GM12864 (cell line): ENCODE measurements around the gene CSNK1G1.

ENCODE experiments used
- DNase-seq: peaks from one replicate; pipeline ENCODE4 v3.0.0-alpha.2; 2011; ENCODE audit warnings: low read depth
- H3K4me3 ChIP-seq: 2 replicates; pipeline ENCODE4 v1.5.1; 2011; ENCODE audit warnings: mild to moderate bottlenecking, low read depth, low read length, control low read depth
- TF ChIP-seq, protein P1 (sequence below): IDR thresholded peaks from 2 replicates; pipeline ENCODE4 v1.5.1; 2011; ENCODE audit warnings: low read depth, mild to moderate bottlenecking, moderate library complexity, low read length, control low read depth, inconsistent platforms; ENCODE audit errors: missing control alignments

The CSNK1G1 gene

DNA sequence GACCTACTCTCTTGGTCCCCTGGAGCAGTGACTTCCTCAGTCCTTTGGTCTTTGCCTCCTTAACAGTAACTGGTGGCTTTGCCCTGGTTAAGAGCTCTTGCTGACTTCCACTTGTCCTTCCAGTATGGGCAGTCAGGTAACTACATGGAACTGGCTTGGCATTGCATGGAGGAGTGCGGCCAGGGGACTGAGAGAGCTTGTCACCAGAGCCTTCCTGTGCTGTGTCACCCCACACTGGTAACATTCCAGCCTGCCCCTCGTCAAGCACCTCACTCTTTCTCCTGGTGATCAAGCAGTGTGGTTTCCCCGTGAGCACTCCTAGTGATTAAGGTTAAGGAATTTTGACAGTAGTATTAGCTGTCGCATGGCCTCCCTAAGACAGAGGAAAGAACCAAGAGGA is 223.8 kb downstream of the CSNK1G1 start:
- TF ChIP-seq, protein P1, sequence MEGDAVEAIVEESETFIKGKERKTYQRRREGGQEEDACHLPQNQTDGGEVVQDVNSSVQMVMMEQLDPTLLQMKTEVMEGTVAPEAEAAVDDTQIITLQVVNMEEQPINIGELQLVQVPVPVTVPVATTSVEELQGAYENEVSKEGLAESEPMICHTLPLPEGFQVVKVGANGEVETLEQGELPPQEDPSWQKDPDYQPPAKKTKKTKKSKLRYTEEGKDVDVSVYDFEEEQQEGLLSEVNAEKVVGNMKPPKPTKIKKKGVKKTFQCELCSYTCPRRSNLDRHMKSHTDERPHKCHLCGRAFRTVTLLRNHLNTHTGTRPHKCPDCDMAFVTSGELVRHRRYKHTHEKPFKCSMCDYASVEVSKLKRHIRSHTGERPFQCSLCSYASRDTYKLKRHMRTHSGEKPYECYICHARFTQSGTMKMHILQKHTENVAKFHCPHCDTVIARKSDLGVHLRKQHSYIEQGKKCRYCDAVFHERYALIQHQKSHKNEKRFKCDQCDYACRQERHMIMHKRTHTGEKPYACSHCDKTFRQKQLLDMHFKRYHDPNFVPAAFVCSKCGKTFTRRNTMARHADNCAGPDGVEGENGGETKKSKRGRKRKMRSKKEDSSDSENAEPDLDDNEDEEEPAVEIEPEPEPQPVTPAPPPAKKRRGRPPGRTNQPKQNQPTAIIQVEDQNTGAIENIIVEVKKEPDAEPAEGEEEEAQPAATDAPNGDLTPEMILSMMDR = no peak
- no peak for DNase-seq
- no peak overlapping the region for H3K4me3 ChIP-seq

- H3K4me3 ChIP-seq = no peak overlapping the region
- TF ChIP-seq, protein P1 = no peak
- DNase-seq = no peak
Measured at GRCh38 chr15:64131547-64131946, 224.4 kb downstream of the CSNK1G1 start.

DNA sequence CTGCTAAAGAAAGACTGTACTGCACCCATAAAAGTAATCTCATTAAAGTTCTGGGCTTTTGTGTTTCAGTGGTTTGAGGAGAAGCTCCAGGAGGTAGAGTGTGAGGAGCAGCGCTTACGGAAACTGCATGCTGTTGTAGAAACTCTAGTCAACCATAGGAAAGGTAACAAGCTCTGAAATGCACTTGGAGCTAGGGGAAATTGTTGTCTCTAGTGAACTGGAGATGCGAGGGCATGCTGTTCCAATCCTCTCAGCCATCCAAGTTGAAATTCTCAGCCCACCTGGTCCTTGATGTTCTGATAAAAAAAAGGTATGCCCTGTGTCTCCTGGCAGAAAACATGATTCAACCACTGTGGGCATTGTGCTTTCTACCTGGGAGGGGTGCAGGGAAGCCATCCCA is 225.8 kb downstream of the CSNK1G1 start:
- H3K4me3 ChIP-seq = no peak overlapping the region
- DNase-seq = no peak
- TF ChIP-seq, protein P1 = no peak

DNA sequence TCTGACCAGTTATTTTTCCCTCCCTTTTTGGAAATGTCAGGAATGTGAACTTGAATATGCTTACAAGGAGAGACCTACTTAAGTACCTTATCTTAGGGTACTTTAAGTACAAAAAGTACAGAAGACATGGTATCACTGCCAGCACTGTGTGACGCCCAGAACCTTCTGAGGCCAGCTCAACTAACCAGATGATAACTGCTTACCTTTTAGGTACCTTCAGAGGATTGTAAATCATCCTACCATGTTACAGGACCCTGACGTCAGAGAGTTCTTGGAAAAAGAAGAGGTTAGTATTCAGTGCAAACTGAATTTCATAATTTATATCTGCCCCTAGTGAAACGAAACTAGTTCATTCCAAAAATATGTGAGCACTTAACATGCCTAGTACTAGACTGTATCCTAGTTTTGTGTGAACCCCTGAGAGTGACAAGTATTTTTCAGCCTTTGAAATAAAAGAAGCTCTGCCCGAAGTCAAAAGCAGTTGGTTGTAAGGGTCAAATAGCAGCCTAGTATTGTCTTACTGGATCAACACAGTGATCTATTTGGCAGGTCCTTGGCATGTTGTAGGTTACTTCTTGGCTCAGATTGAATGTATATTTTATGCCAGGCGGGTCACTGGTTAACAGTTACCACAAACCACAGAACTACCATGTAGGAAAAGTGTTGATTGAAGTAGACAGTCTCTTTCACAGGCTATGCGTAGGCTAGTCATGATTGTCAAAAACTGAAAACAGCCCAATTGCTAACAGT is 228.3 kb downstream of the CSNK1G1 start:
- TF ChIP-seq, protein P1 = no peak
- DNase-seq = no peak

DNA sequence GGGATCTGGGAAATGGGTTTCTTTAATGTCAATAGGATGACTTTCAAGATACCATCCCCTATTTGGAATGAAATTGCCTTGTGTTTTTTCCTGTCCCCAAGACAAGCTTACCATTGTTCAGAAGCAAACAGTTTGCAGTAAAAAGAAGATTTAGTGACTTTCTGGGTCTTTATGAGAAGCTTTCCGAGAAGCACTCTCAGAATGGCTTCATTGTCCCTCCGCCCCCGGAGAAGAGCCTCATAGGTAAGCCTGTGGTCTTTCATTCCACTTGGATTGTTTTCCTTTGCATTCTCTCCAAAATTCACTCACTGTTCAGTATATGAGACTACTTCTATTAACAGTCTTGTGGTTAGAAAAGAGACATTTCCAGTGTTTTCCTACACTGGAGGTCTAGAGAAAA is 230.0 kb downstream of the CSNK1G1 start:
- H3K4me3 ChIP-seq = no peak overlapping the region
- TF ChIP-seq, protein P1 = no peak
- no peak for DNase-seq

More for the DNA sequence above, 228.3 kb downstream of the CSNK1G1 start:
- no peak overlapping the region for H3K4me3 ChIP-seq

- TF ChIP-seq, protein P1 = no peak
- H3K4me3 ChIP-seq = no peak overlapping the region
- DNase-seq = no peak
Measured at GRCh38 chr15:64122936-64123351, 233.0 kb downstream of the CSNK1G1 start.

DNA sequence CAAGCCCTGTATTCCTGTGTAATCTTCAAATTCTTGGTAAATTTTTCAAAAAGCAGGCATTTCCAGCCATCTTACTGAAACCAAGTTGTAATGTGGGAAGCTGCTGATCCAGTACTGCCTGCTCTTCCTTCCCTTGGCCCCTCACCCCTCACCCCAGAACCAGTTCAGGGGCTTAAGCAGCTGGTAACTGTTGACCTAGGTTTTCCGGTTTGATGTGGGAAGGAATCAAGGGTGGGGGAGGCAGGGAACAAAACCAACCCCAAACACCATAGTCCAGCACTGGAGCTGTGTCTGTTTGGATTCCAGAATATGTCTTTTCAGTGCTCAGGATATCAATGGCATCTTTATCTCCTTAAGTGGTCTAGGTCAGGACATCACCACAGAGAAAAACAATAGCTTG is 233.5 kb downstream of the CSNK1G1 start:
- no peak for DNase-seq
- no peak overlapping the region for H3K4me3 ChIP-seq
- TF ChIP-seq, protein P1 = no peak
